ENCODE results near the gene STXBP2. TPM values are rescaled to one million over a fixed set of nuclear protein-coding genes. Genes with fewer than 3 reads are reported as not detected.

Gene STXBP2
- total and polyA plus RNA-seq, 7 donors: 0.55 to 4.5 (median 2.7) TPM

GRCh38 chr19:7662657-7663056 lies 25.7 kb downstream of the STXBP2 start:
- H3K4me1 ChIP-seq: no peaks in the 10 kb centered on the region
- intact Hi-C loops (cut with DNase I): loop anchor here in 1 of 2 donors (5.0 kb wide), 1 partner anchor 435 kb away; no protein-coding TSS in a partner anchor
- WGBS, 3 donors: 70 to 80% (median 77%) methylated on average over 14 of the region's 14 CpGs
- ATAC-seq (no peak), DNase-seq (no peak)
- H3K36me3 ChIP-seq (ENCODE audit: insufficient read depth in 1 of 2, low read depth in 1 of 2): no peaks in the 10 kb centered on the region
- H3K27me3 ChIP-seq (ENCODE audit: insufficient read depth in 3 of 3, low read length in 2 of 3): peaks cover 0 to 2% (median 0%) of the 10 kb centered on the region in 3 donors
- no peak overlapping the region for H3K4me3 ChIP-seq
- no peak for TF ChIP-seq CTCF (IDR thresholded peaks at IDR 0.05)
- H3K9me3 ChIP-seq: no peaks in the 10 kb centered on the region
- no peak overlapping the region for H3K27ac ChIP-seq

- Histone ChIP-seq H3K4me1 (no peaks in the 10 kb centered on the region), H3K9me3 (no peaks in the 10 kb centered on the region), H3K27ac (no peak overlapping the region), H3K4me3 (no peak overlapping the region), H3K27me3 (ENCODE audit: insufficient read depth in 3 of 3, low read length in 2 of 3) (peaks cover 0 to 2% (median under 1%) of the 10 kb centered on the region in 3 donors), H3K36me3 (ENCODE audit: insufficient read depth in 1 of 2, low read depth in 1 of 2) (no peaks in the 10 kb centered on the region)
- WGBS, 3 donors: 27 to 43% (median 34%) methylated on average over 7 of the region's 7 CpGs
- no peak for TF ChIP-seq CTCF (IDR thresholded peaks at IDR 0.05)
- ATAC-seq (no peak), DNase-seq (no peak)
- intact Hi-C loops (cut with DNase I): loop anchor here in 1 of 2 donors (5.0 kb wide), 1 partner anchor 434 kb away; no protein-coding TSS in a partner anchor
Measured at GRCh38 chr19:7663706-7664105, 26.8 kb downstream of the STXBP2 start.

- Histone ChIP-seq H3K4me1 (no peaks in the 10 kb centered on the region), H3K9me3 (no peaks in the 10 kb centered on the region), H3K36me3 (ENCODE audit: insufficient read depth in 1 of 2, low read depth in 1 of 2) (no peaks in the 10 kb centered on the region), H3K4me3 (no peak overlapping the region), H3K27ac (no peak overlapping the region), H3K27me3 (ENCODE audit: insufficient read depth in 3 of 3, low read length in 2 of 3) (peaks cover 0 to 11% (median 9%) of the 10 kb centered on the region in 3 donors)
- no peak for TF ChIP-seq CTCF (IDR thresholded peaks at IDR 0.05)
- no peak for DNase-seq
- 41 to 58% (median 44%) methylated on average over 4 of the region's 4 CpGs for WGBS, 3 donors
- intact Hi-C loops (cut with DNase I): no loop called here
- ATAC-seq: no peak
Measured at GRCh38 chr19:7665076-7665475, 28.2 kb downstream of the STXBP2 start.

GRCh38 chr19:7668842-7669241 lies 31.9 kb downstream of the STXBP2 start, which contains the start of gene RETN:
Gene RETN, plus strand, starts transcription at chr19:7669049. Its CDS starts 278 bp downstream, at chr19:7669327.
- H3K36me3 ChIP-seq (ENCODE audit: insufficient read depth in 1 of 2, low read depth in 1 of 2): no peaks in the 10 kb centered on the region
- H3K9me3 ChIP-seq: no peaks in the 10 kb centered on the region
- H3K4me3 ChIP-seq: no peak within 1 kb of the TSS
- 62 to 70% (median 64%) methylated on average over 9 of the region's 9 CpGs for WGBS, 3 donors
- TF ChIP-seq CTCF (IDR thresholded peaks at IDR 0.05): no peak
- peaks cover 0 to 37% (median 19%) of the 10 kb centered on the region in 3 donors for H3K27me3 ChIP-seq (ENCODE audit: insufficient read depth in 3 of 3, low read length in 2 of 3)
- H3K27ac ChIP-seq: no peak within 1 kb of the TSS
- no peak for DNase-seq
- ATAC-seq: no peak
- intact Hi-C loops (cut with DNase I): no loop called here
- no peaks in the 10 kb centered on the region for H3K4me1 ChIP-seq

GRCh38 chr19:7669641-7670040 lies 32.7 kb downstream of the STXBP2 start:
- Histone ChIP-seq H3K27ac (no peak overlapping the region), H3K4me1 (no peaks in the 10 kb centered on the region), H3K4me3 (no peak overlapping the region), H3K36me3 (ENCODE audit: insufficient read depth in 1 of 2, low read depth in 1 of 2) (no peaks in the 10 kb centered on the region), H3K27me3 (ENCODE audit: insufficient read depth in 3 of 3, low read length in 2 of 3) (peaks cover 0 to 37% (median 19%) of the 10 kb centered on the region in 3 donors), H3K9me3 (no peaks in the 10 kb centered on the region)
- no peak for DNase-seq
- TF ChIP-seq CTCF (IDR thresholded peaks at IDR 0.05): no peak
- intact Hi-C loops (cut with DNase I): no loop called here
- no peak for ATAC-seq
- WGBS, 3 donors: 19 to 21% (median 20%) methylated on average over 9 of the region's 9 CpGs
